SK-N-SH (cell line): ENCODE results near the gene FRAS1. TPM values are rescaled to one million over a fixed set of nuclear protein-coding genes. Genes with fewer than 3 reads are reported as not detected.

Source experiments
- CTCF ChIA-PET: fragments of 300-600, 350-600 bp; formaldehyde crosslinking; extraction: SDS; loops from one replicate; lab custom pipeline; 2021; lab: Yijun Ruan, JAX
- POLR2A ChIA-PET: fragments of 350-600 bp; sonication (Branson Sonifier 250); formaldehyde crosslinking; extraction: SDS; loops from one replicate; lab custom pipeline; 2020; ENCODE audit warnings: antibody characterized with exemption, inconsistent platforms; lab: Yijun Ruan, JAX
- DNase-seq: peaks from one replicate; pipeline ENCODE4 v3.0.0; 2012
- H2AFZ ChIP-seq: fragments of 200-600 bp; sonication (generic); 2 replicates; pipeline ENCODE4 v1.8.1; 2016; ENCODE audit warnings: antibody characterized with exemption, mild to moderate bottlenecking, low read depth
- H3F3A ChIP-seq: fragments of 200-600 bp; sonication (generic); replicated peaks from 2 replicates; pipeline ENCODE3; 2016; ENCODE audit warnings: antibody characterized with exemption, mild to moderate bottlenecking; ENCODE audit not compliant: insufficient read depth
- H3K27ac ChIP-seq, 2 experiments: fragments of 200-500 bp in 1 of 2; fragments of 200-600 bp in 1 of 2; sonication (Bioruptor generic) in 1 of 2; sonication (generic), shearing (Covaris generic) in 1 of 2; 2 replicates each; pipeline versions ENCODE4 v1.5.1 to v1.6.1; 2014 to 2016; ENCODE audit warnings: low read depth in 2 of 2, inconsistent platforms in 1 of 2, low read length in 1 of 2, mild to moderate bottlenecking in 1 of 2, mixed read lengths in 1 of 2
- H3K27me3 ChIP-seq: fragments of 200-600 bp; sonication (generic), shearing (Covaris generic); 2 replicates; pipeline ENCODE4 v1.6.1; 2016; ENCODE audit warnings: mixed run types; ENCODE audit not compliant: insufficient read depth
- H3K36me3 ChIP-seq, 2 experiments: fragments of 200-500 bp in 1 of 2; fragments of 200-600 bp in 1 of 2; sonication (Bioruptor generic) in 1 of 2; sonication (generic) in 1 of 2; replicated peaks in 1 of 2; 2 replicates each; pipeline versions ENCODE3 to v1.5.1; 2014 to 2016; ENCODE audit warnings: low read length in 1 of 2, mild to moderate bottlenecking in 1 of 2; ENCODE audit not compliant: insufficient read depth in 2 of 2, control insufficient read depth in 1 of 2
- H3K4me1 ChIP-seq, 2 experiments: fragments of 200-500 bp in 1 of 2; fragments of 200-600 bp in 1 of 2; sonication (Bioruptor generic) in 1 of 2; sonication (generic), shearing (Covaris generic) in 1 of 2; 2 replicates each; pipeline versions ENCODE4 v1.5.1 to v1.6.1; 2014 to 2016; ENCODE audit warnings: low read depth in 1 of 2, low read length in 1 of 2, mixed run types in 1 of 2; ENCODE audit not compliant: insufficient read depth in 2 of 2, control insufficient read depth in 1 of 2
- H3K4me2 ChIP-seq: fragments of 200-600 bp; sonication (generic), shearing (Covaris generic); 2 replicates; pipeline ENCODE4 v1.6.1; 2017; ENCODE audit warnings: mixed run types
- H3K4me3 ChIP-seq, 2 experiments: fragments of 200-500 bp in 1 of 2; fragments of 200-600 bp in 1 of 2; sonication (Bioruptor generic) in 1 of 2; sonication (generic), shearing (Covaris generic) in 1 of 2; 2 replicates each; pipeline versions ENCODE4 v1.5.1 to v1.8.1; 2014 to 2016; ENCODE audit warnings: low read depth in 2 of 2, inconsistent platforms in 1 of 2, low read length in 1 of 2, mild to moderate bottlenecking in 1 of 2, mixed read lengths in 1 of 2, moderate library complexity in 1 of 2
- H3K79me2 ChIP-seq: fragments of 200-600 bp; sonication (generic); 2 replicates; pipeline ENCODE4 v1.8.1; 2017; ENCODE audit warnings: mild to moderate bottlenecking; ENCODE audit not compliant: insufficient read depth
- H3K9ac ChIP-seq: fragments of 200-600 bp; sonication (generic); 2 replicates; pipeline ENCODE4 v1.6.1; 2017; ENCODE audit warnings: mixed run types
- H3K9me2 ChIP-seq: fragments of 200-600 bp; sonication (generic); 2 replicates; pipeline ENCODE4 v1.6.1; 2017; ENCODE audit warnings: mixed run types
- H3K9me3 ChIP-seq: fragments of 200-600 bp; sonication (generic); 2 replicates; pipeline ENCODE4 v1.6.1; 2017; ENCODE audit warnings: mixed run types, mild to moderate bottlenecking, moderate library complexity
- H4K20me1 ChIP-seq: fragments of 200-600 bp; sonication (generic); 2 replicates; pipeline ENCODE4 v1.6.1; 2017; ENCODE audit warnings: mild to moderate bottlenecking, mixed run types; ENCODE audit not compliant: insufficient read depth
- CHD2 ChIP-seq: fragments of 150-350 bp; IDR thresholded peaks from 2 replicates; pipeline ENCODE4 v1.6.1; 2018; ENCODE audit warnings: low read length; ENCODE audit not compliant: partially characterized antibody
- CTCF ChIP-seq: fragments of 200-600 bp; sonication (generic); IDR thresholded peaks from 2 replicates; pipeline ENCODE4 v1.6.1; 2017; ENCODE audit warnings: antibody characterized with exemption, mild to moderate bottlenecking, moderate library complexity
- ELF1 ChIP-seq: IDR thresholded peaks from 2 replicates; pipeline ENCODE4 v1.4.0; 2012
- EP300 ChIP-seq, 2 experiments: IDR thresholded peaks; 2 replicates each; pipeline versions ENCODE4 v1.4.0 to v1.6.1; 2012; ENCODE audit warnings: borderline replicate concordance in 1 of 2, low read depth in 1 of 2, low read length in 1 of 2
- EZH2phosphoT487 ChIP-seq: fragments of 200-600 bp; sonication (generic); IDR thresholded peaks from 2 replicates; pipeline ENCODE4 v1.6.1; 2017; ENCODE audit warnings: low read depth, mixed run types, mild to moderate bottlenecking, antibody characterized with exemption, moderate library complexity, borderline replicate concordance
- FOSL2 ChIP-seq: IDR thresholded peaks from 2 replicates; pipeline ENCODE4 v1.4.0; 2012; ENCODE audit warnings: low read depth, mild to moderate bottlenecking, moderate library complexity, borderline replicate concordance
- FOXJ3 ChIP-seq: sonication (generic); formaldehyde crosslinking; IDR thresholded peaks from 2 replicates; pipeline ENCODE4 v1.5.1; 2020; ENCODE audit warnings: mild to moderate bottlenecking, missing genetic modification reagents
- IRF3 ChIP-seq: fragments of 150-350 bp; IDR thresholded peaks from 2 replicates; pipeline ENCODE4 v1.6.1; 2016; ENCODE audit warnings: mild to moderate bottlenecking, low read depth, low read length
- JUND ChIP-seq: IDR thresholded peaks from 2 replicates; pipeline ENCODE4 v1.4.0; 2012
- MEF2A ChIP-seq: IDR thresholded peaks from 2 replicates; pipeline ENCODE4 v1.4.0; 2012; ENCODE audit warnings: low read depth, borderline replicate concordance
- MXI1 ChIP-seq: IDR thresholded peaks from 2 replicates; pipeline ENCODE4 v1.6.1; 2012; ENCODE audit warnings: mild to moderate bottlenecking, low read depth, low read length, improper control_type of control experiment
- NFIC ChIP-seq: IDR thresholded peaks from 2 replicates; pipeline ENCODE4 v1.4.0; 2012; ENCODE audit warnings: borderline replicate concordance
- NRF1 ChIP-seq: IDR thresholded peaks from 2 replicates; pipeline ENCODE4 v1.6.1; 2012; ENCODE audit warnings: low read depth, mild to moderate bottlenecking, low read length
- PBX3 ChIP-seq: IDR thresholded peaks from 2 replicates; pipeline ENCODE4; 2012
- POLR2AphosphoS5 ChIP-seq: IDR thresholded peaks from 2 replicates; pipeline ENCODE4 v1.6.1; 2012; ENCODE audit warnings: low read depth, low read length
- REST ChIP-seq: IDR thresholded peaks from 2 replicates; pipeline ENCODE4 v1.6.1; 2012; ENCODE audit warnings: mild to moderate bottlenecking, low read depth, low read length, moderate library complexity
- SIN3A ChIP-seq: IDR thresholded peaks from 2 replicates; pipeline ENCODE4 v1.6.1; 2012; ENCODE audit warnings: low read depth, mild to moderate bottlenecking, low read length, moderate library complexity, borderline replicate concordance
- SMC3 ChIP-seq: IDR thresholded peaks from 2 replicates; pipeline ENCODE4 v1.6.1; 2012; ENCODE audit warnings: low read depth, low read length, improper control_type of control experiment
- TAF1 ChIP-seq: IDR thresholded peaks from 2 replicates; pipeline ENCODE4 v1.6.1; 2012; ENCODE audit warnings: low read depth, mild to moderate bottlenecking, low read length, moderate library complexity, borderline replicate concordance
- TCF12 ChIP-seq: IDR thresholded peaks from 2 replicates; pipeline ENCODE4 v1.4.0; 2012
- polyA plus RNA-seq, 3 experiments: library from polyadenylated mRNA; depleted of rRNA; stranded (reverse); fragments of >200 nt; gene quantifications; 2 replicates each; pipeline ENCODE4 v1.2.3, GENCODE V29; 2012

Gene FRAS1
- polyA plus RNA-seq, 1 of the 3 experiments (the other 2 are of a cell fraction), result 8.3 TPM

- Histone ChIP-seq H3K9ac (no peak overlapping the region), H3K4me3 (no peak overlapping the region), H3F3A (no peaks in the 10 kb centered on the region), H3K4me1 (peaks cover 0 to 1% of the 10 kb centered on the region in 2 experiments; a peak in 2 of 4 replicates), H2AFZ (no peak overlapping the region), H3K9me3 (no peaks in the 10 kb centered on the region), H3K36me3 (no peaks in the 10 kb centered on the region), H3K27ac (no peak overlapping the region), H3K9me2 (no peaks in the 10 kb centered on the region), H4K20me1 (no peaks in the 10 kb centered on the region), H3K4me2 (no peak overlapping the region), H3K79me2 (no peaks in the 10 kb centered on the region), H3K27me3 (no peaks in the 10 kb centered on the region)
- POLR2A ChIA-PET, result no interaction called here
- TF ChIP-seq TAF1 (no peak), NRF1 (no peak), NFIC (no peak), MXI1 (no peak), CHD2 (no peak), REST (no peak), ELF1 (no peak), SIN3A (no peak), SMC3 (no peak), TCF12 (no peak), FOXJ3 (CRISPR knock-in tag) (no peak), JUND (no peak), MEF2A (no peak), PBX3 (no peak), EZH2phosphoT487 (no peak), CTCF (no peak), EP300 (IDR thresholded peaks at IDR 0.05; ENCODE audit: borderline replicate concordance in 1 of 2, low read depth in 1 of 2, low read length in 1 of 2) (no peak), POLR2AphosphoS5 (no peak), FOSL2 (no peak), IRF3 (no peak)
- no peak for DNase-seq
- CTCF ChIA-PET, result interaction anchor here (0.9 to 1.3 kb wide), 2 partner anchors 16 to 29 kb away, joined by 3 read pairs; no protein-coding TSS in a partner anchor
Observed at GRCh38 chr4:78184584-78184983, 127.5 kb downstream of the FRAS1 start.
